ENCODE results near the gene MYO7B.

Gene MYO7B

DNA sequence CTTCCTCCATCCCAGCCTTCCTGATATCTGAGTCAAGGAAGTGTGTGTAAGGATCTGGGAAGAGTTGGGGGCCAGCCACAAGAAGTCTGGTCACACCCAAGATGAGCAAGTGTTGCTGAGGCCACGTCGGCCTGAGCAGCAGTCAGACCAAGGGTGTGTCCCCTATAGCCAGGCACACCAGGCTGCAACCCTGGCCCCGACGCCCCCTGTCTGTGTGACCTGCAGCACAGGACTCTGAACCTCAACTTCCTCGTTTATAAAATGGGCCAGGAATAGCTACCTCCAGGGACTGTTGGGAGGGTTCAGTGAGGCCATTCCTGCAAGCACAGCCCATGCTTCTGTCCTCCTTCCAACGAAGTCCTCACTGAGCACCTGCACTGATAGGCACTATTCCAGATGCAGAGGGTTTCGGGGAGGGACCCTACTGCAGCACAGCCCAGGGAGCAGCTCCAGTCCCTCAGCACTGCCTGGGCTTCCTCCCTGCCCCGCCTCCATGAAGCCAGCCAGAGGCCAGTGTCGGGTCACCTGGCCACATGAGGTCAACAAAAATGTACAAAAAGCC lies 126.5 kb downstream of the MYO7B start:
- no peak for DNase-seq (ENCODE audit: low read depth in 2 of 2)

DNA sequence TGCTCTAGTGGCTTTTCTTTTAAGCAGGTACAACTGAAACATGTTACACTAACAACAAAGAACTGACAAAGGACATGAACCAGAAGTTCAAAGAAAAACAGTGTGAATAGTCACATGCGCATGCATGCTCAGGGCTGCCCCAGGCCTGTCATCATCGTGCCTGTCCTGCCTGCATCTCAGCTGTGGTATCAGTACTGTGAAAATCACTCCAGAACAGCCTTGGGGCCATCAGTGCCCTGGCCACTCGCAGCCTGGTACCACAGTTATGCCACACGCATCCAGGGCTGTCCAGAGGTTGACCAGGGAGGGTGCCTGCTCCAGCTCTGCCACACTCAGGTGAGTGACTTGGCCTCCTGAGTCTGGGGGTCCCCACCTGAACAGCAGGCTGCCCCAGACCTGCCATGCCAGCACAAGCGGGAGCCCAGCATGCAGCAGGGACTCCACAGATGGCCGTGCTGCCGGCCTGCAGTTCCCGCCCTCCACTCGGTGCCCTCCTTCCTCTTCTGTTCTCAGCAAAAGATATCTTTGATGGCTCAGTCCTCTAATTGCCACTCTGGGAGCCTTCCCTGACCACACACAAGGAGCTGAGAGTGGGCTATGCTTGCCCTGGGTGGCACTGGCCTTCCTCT lies 127.6 kb downstream of the MYO7B start:
- DNase-seq (ENCODE audit: low read depth in 2 of 2) = no peak

DNA sequence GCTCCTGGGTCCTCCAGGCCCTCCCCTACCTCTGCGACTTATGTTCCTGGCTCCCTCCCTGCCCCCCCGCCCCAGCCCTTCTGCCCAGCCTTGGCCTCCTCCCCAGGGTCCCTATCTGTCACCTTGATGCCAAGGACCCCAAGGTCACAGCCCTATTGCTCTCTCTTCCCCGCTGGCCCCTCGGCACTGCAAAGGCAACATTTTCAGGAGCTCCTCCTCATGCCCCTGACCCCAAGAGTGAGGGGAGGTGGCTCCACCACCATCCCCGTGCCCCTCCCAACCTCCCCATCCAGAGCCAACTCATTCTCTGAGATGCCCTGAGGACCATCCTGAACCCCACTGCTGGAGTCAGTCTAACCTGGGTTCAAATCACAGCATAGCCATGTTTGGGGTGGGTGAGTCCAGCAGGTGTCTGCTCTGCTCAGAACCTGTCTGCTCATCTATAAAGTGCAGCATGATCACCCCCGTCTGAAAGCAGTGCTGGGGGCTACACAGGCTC lies 128.1 kb downstream of the MYO7B start:
- DNase-seq (ENCODE audit: low read depth in 2 of 2) = no peak

DNA sequence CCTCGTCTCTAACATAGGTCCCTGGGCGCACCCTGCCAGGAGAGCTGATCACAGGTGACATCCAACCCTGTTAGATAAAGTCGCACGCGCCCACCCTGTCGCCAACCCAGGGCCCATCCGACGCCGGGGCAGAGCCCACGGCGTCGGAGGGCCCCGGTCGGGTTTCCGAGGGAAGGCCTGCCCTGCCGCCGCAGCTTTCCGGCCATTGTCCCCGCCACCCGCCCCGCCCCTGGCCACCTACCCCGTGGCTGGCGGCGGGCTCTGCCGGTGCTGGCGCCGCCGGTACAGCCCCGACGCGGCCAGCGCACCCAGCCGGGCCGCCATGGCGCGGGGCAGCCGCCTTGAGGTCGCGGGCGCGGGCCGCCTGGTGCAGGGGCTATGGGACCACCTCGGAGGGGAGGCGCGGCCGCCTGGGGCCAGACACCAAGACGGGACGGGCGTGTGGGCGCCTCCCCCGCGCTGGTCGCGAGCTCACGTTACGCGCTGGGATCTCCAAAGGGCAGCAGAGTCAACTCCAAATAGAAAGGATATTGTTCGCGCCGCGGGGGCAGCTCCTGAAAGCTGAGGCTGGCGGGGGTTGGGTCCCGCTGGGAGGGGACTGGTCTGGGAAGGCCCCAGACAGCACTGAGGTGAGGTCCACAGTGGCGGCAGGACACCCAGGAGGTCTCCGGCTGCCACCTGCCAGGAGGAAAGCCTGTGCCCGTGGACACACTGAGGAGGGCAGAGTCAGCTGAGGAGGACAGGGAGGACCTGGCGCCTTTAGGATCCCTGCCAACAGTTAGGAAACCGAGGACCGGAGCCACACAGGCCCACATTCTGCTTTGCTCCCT lies 128.8 kb downstream of the MYO7B start:
- DNase-seq (ENCODE audit: low read depth in 2 of 2) = no peak

DNA sequence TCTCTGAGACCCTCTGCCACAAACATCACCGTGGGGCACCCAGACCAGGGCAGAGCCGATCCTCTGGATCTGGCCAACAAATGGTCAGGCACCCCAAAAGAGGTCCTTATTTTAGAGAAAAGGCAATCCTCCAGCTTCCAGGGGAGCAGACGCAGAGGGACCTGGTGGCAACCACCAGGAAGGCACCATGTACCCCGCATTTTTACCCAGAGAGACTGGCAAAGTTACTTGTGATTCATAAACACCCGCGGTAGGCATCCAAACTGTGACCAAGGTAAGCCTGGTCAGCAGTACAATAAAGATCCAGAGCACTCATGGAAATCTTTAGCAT lies 129.4 kb downstream of the MYO7B start:
- DNase-seq (ENCODE audit: low read depth in 2 of 2) = no peak

DNA sequence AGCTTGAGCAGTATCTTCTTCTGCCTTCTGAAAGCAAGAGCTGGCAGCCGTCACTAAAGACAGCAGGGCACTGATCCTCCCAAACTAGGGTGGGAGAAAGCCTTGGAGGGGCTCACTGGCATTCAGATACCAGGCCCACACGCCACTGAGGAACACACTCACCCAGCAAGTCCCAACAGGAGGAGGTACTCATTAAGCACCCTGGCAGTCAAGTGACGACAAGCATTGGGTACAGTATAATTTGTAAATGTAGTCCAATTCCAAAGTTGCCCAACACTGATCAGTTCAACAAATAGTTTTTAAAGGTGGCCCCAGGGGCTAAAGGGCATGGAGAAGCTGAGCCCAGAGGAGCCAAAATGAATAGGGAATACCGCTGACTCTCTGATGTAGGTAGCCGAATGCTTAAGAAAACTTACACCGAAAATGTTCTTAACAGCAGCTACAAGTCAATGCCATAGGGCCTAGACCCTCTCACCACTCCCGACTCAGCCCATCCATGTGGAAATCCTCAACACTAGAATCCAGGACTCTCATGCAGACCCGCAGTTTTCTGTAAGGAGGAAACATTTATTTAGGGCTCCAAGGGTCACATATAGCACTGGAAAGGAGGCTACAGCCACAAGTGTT lies 129.9 kb downstream of the MYO7B start:
- no peak for DNase-seq (ENCODE audit: low read depth in 2 of 2)

DNA sequence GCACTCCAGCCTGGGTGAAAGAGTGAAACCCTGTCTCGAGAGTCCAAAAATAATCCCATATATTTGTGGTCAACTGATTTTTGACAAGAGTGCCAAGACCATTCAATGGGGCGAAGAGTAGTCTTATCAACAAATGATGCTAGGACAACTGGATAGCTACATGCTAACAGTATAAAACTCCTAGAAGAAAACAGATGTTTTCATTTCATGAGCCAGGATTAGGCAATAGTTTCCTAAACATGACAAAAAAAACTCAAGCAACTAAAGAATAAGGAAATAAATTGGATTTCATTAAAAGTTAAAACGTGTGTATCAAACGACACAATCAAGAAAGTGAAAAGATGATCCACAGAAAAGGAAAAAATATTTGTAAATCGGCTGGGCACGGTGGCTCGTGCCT lies 133.6 kb downstream of the MYO7B start:
- DNase-seq (ENCODE audit: low read depth in 2 of 2) = no peak

DNA sequence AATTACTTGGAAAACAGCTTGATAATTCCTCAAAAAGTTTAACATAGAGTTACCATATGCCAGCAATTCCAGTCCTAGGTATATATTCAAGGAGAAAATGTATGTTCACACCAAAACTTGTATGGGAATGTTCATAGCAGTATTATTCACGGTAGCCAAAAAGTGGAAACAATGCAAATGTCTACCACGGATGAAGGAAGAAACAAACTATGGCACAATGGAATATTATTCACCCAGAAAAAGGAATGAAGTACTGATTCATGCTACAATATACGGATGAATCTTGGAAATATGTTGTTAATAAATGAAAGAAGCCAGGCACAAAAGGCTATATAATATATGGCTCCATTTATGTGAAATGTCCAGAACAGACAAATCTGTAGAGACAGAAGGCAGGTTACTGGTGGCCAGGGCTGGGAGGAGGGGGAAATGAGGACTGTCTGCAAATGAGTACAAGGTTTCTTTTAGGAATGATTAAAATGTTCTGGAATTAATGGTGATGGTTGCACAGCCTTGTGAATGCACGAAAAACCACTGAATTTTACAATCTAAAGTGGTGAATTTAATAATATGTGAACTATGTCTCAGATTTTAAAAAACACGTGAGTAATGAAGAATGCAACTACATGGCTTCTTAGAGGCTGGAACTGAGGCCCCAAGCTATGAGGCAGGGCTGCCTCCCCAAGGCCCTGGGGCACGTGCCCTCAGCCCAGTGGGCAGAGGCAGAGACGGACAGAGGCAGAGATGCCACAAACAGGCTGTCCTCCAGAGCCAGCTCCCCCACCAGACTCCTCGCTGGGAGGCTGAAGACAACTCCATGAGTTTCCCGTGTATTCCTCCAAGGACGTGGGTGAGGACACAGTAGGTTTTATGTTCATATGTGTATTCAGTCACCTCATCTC lies 134.8 kb downstream of the MYO7B start:
- no peak for DNase-seq (ENCODE audit: low read depth in 2 of 2)

DNA sequence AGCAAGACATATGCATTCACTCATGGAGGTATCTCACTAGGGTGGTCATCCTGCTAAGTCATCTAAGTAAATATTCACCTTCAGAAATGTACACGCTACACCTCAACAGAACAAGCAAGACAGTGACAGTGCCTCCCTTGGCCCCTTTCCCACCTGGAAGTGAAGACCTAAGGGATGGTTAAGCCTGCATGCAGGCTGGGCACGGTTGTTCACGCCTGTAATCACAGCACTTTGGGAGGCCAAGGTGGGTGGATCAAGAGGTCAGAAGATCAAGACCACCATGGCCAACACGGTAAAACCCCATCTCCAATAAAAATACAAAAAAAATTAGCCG lies 135.4 kb downstream of the MYO7B start:
- no peak for DNase-seq (ENCODE audit: low read depth in 2 of 2)

DNA sequence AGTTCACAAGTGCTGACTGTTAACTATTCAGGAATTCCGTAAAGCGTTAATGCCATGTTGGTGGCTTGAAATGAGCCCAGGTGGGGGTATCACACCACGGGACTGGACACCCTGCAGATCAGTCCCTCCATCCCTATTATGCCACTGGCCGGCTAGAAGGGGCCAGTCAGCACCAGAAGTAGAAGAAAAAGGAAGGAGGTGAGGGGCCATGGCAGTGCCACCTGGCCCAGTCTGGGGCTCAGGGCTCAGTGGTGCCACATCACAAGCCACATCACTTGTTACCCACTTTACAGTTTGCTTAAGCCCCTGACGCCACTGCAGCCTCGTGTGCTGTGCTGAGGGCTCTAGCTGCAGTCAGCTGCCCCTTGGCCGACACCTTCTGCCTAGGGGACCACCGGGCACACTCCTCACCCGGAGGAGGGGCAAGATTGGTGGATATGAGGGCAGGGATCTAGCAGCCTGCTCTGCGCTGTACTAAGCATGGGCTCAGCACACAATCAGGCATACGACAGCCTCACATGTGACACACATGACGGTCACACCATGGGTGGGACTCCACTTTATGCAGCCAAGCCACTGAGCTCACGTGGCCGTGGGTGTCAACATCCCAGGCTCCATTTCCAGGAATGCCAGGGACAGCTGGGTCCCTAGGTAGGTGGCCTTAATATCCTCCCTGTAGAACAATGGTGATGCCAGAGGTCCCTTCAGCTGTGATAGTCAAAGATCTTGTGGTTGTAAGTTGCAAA lies 136.2 kb downstream of the MYO7B start:
- DNase-seq (ENCODE audit: low read depth in 2 of 2) = no peak

DNA sequence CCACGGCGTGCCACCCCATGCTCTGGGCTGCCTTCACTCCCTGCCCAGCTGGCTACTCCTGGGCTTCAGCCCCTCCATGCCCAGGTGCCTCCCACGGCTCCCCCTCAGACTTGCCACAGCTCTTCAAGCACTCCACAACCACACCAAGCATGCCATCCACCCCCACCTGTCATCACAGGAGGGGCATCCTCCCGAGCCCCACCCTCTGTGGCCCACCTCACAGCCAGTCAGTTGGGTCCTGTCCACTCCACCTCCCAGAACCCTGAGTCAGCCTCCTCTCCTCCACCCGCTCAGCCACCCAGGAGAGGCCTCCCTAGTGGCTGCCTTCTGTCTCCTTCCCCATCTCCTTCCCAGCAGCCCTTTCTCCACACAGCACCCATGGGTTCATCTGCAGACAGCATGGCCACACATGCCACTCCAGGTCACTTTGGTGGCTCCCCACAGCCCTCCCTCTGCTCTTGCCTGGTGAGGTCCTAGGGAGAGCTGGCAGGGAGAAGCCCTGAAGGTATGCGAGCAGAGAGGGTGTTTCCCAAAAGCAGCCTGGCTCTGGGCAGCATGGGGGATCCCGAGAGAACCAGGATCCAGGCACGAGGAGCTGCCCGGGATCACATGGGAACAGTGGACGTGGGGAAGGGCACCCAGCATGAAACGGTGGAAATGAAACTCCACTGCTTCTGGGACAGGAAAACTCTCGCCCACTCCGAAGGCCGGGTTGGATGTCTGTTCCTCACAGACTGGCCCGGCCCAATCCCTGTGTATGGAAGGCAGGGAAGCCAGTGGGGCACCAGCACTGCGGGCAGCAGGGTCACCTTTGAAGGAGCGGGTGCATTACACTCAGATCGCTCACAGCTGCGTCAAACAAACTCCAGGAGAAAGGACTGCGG lies 137.1 kb downstream of the MYO7B start:
- no peak for DNase-seq (ENCODE audit: low read depth in 2 of 2)

DNA sequence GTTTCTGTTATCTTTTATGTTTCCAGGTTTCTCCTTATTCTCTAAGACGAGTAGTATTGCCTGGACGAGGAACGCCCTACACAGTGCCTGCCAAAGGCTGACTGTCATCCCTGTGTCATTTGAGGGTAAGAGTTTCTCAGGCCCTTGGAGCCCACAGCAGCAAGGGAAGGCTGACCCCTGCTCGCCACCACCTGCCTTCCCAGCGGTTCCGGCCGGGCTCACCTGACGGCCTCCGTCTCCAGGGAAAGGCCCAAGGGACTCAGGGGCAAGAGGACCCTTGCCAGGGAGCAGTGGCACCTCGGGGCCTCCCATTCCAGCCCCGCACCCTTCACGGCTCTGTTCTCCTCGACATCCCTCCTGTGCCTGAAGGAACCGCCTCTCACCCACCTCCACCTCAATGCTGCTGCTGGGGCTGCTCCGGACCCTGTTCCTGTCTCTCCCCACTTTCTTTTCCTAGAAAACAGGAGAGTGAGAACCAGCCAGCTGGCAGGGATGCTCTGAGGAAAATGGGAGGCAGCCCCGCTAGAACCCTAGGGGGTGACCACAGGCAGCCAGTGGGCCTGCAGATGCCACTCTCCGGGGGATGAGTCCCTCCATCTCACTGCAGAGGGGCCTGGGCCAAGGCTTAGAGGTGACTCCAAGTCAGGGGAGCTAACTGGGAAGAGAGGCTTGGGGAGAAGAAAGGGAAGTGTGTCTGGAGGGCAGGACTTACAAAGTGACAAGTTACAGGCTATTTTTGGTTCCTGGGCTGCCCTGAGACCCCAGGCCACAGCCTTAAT lies 138.0 kb downstream of the MYO7B start:
- no peak for DNase-seq (ENCODE audit: low read depth in 2 of 2)

DNA sequence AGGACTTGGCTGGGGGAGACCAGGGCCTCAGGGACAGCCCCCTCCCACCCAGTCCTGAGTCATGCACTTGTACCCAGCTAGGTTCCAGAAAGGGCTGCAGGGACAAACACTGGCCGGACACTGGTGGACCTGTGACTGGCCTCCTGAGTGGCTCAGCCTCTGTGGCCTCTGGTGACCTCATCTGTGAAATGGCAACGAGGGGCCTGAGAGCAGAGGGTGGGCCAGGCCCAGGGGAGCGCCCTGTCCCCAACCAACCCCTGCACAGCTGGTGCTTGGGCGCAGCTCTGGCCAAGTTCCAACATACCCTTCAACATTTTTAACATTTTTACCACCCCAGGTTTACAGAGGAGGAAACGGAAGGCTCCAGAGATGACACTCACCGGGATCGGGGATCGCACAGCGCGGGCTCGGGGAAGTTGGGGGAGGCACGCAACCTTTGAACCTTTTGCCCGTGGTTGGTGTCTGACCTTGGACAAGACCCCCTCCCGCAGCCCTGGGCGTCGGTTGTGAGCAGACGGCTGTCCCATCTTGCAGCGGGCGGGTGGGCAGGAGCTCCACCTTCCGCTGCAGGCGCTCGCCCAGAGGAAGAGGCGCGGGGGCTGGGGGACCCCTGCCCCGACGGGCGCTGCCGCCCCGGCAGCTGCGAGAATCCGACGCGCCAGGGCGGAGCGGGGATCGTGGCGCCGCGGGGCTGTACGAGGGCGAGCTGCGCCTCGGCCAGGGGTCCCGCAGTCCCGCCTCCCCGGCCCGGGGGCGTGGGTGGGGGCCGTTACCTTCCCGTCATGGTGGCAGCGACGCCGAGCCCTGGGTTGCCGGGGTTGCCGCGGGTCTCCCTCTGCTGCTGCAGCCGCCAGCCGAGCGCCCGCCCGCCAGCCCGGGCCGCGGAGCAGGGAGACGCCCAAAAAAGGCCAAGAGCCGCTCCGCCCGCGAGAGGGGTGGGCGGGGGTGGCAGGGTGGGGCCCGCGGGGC lies 139.0 kb downstream of the MYO7B start:
- no peak for DNase-seq (ENCODE audit: low read depth in 2 of 2)

DNA sequence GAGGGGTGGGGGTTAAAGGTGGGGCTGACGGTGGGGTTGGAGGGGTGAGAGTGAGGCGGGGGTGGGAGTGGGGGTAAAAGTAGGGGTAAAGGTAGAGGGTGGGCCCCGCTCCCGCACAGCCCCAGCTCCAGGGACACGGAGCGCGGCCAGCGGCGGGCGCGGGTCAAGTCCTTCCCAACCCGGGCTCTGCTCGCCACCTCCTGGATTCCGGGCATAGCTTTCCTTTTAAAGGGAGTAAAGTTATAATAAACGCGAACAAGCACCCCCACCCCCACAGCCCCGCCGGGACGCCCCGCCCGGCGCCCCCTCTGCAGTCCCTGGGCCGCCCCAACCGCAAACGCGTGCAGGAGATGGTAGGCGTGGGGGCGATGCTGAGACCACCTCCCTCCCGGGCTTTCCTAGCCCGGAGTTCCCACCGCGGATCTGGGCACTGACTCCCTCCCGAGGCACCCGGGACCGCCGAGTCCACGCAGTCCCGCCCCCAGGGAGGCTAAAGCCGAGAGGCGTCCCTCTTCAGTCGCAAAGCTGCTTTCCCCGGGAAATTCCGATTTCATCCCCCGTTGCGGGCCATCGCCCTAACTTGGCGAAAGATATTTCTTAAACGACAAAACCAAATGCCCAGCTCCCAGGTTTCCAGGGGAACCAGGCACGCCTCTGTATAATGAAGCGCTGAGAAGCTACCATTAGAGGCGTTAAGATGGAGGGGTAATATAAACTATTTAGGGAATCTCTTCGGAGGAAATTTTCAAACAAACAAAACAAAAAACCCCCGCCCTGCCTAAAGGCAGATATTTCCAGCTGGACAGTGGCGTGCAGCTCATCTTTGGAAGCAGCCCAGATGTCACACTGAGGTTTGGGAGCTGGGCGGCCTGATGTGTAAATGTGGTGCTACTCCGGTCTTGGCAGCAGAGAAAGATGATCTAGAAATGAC lies 140.1 kb downstream of the MYO7B start, which contains the start of gene LIMS2:
LIMS2 (minus strand) TSS at position 200 of the 931 bp plus-strand sequence. CDS start 506 bp downstream, outside the sequence.
- DNase-seq (ENCODE audit: low read depth in 2 of 2) = no peak

DNA sequence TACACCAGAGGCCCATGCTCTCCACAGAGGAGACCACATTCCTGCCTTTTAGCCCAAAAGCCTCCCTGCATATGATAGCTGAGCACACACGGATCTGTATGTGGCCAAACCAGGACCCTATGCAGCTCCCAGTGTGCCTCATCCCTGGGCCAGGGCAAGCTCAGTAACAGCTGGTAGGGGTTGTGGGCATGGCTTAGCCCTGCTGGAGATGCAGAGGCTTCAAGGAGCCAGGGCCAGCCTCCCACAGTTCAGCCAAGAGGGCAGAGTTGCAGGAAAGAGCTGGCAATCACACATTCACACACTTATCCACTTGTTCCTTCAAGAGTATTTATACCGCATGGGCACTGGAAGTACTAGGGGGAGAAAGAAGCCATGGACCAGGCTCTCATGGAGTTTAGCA lies 141.4 kb downstream of the MYO7B start:
- no peak for DNase-seq (ENCODE audit: low read depth in 2 of 2)

DNA sequence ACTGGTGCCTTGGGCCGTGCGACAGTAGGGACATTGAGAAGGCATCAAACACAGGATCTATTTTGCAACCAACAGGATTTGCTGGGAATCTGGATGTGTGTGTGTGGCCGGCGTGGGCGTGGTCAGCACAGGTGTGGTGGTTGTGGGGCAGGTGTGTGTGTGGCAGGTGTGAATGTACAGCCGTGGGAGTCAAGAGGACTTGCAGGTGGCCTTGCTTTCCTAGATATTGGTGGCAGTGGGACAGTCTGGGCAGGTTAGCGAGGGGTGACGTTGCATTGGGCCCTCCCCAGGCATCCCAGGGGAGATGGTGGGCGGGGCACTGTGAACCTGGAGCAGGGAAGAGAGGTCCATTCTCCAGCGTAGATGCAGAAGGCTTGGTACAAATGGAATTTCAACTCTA lies 143.0 kb downstream of the MYO7B start:
- DNase-seq (ENCODE audit: low read depth in 2 of 2) = no peak

DNA sequence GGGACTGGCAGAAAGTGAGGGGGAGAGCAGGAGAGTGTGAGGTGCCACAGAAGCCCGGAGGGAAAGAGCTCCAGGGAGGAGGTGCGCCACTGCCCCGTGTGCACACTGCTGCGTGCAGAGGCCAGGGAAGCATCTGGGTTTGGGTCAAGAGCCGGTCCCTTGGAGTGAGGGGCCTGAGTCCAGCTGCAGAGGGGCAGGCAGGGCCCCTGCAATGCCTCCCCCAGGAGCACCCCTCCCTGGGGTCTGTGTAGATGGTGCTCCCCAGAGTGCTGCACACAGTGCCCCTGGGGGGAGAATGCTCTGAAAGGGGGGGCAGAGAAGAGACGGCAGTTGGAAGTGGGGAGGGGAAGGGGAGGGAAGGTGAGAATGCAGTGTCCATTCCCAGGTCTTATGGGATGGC lies 143.5 kb downstream of the MYO7B start:
- no peak for DNase-seq (ENCODE audit: low read depth in 2 of 2)

Data from activated CD8-positive, alpha-beta memory T cell treated with anti-CD3 and anti-CD28 coated beads for 4 hours (primary cell).